Uterus (tissue), 4 donors: ENCODE data around the gene NPTX1. TPM values are rescaled to one million over a fixed set of nuclear protein-coding genes. Genes with fewer than 3 reads are reported as not detected.

ENCODE experiments used
- DNase-seq, 2 donors: peaks; one replicate each; pipeline ENCODE4 v3.0.0-alpha.2; 2019 to 2020
- H3K27ac ChIP-seq, 2 donors: fragments of 200-600 bp; sonication (generic); 1 replicate in 1 of 2; 2 replicates in 1 of 2; pipeline ENCODE4 v1.5.1; 2016 to 2018
- H3K27me3 ChIP-seq, 2 donors: fragments of 200-600 bp; sonication (generic); one replicate each; pipeline ENCODE4 v1.5.1; 2018 to 2019; ENCODE audit warnings: control low read depth in 1 of 2
- H3K36me3 ChIP-seq, 2 donors: fragments of 200-600 bp; sonication (generic); one replicate each; pipeline ENCODE4 v1.5.1; 2019; ENCODE audit warnings: control low read depth in 1 of 2
- H3K4me1 ChIP-seq, 2 donors: fragments of 200-600 bp; sonication (generic); one replicate each; pipeline ENCODE4 v1.5.1; 2018 to 2019; ENCODE audit warnings: control low read depth in 1 of 2
- H3K4me3 ChIP-seq, 2 donors: fragments of 200-600 bp; sonication (generic); 1 replicate in 1 of 2; 2 replicates in 1 of 2; pipeline ENCODE4 v1.5.1; 2018 to 2019; ENCODE audit warnings: mild to moderate bottlenecking in 1 of 2
- H3K9me3 ChIP-seq, 2 donors: fragments of 200-600 bp; sonication (generic); one replicate each; pipeline ENCODE4 v1.5.1; 2019; ENCODE audit warnings: control low read depth in 1 of 2
- CTCF ChIP-seq, 4 experiments: fragments of 200-600 bp in 2 of 4; fragments of 450-650 bp in 2 of 4; sonication (generic) in 2 of 4; IDR thresholded peaks; one replicate each; pipeline ENCODE4 v1.5.1; 2016 to 2019; ENCODE audit warnings: antibody characterized with exemption in 4 of 4, mild to moderate bottlenecking in 2 of 4, moderate library complexity in 1 of 4
- POLR2A ChIP-seq, 2 donors: fragments of 450-650 bp; IDR thresholded peaks; one replicate each; pipeline ENCODE4 v1.6.1; 2016; ENCODE audit warnings: antibody characterized with exemption in 2 of 2, mild to moderate bottlenecking in 1 of 2, moderate library complexity in 1 of 2
- intact Hi-C: fragments of 100-400 bp; cut with DNase I; formaldehyde crosslinking; loops from one replicate; pipeline ENCODE4 v1.15.1; 2023; ENCODE audit warnings: low total_unique reads
- total RNA-seq, 4 donors: library from RNA; depleted of rRNA in 3 of 4; stranded (reverse); fragments of >200 nt in 3 of 4; gene quantifications; one replicate each; pipeline versions ENCODE4 v1.1.0 to v1.2.4, GENCODE V29; 2014 to 2023
- donor health status: DM: yes; HTN: yes; CAD: no.

The NPTX1 gene
- total RNA-seq, 4 donors from 2014 or later: 1.6 to 2.1 TPM; not detected in 2

- no peak overlapping the region for H3K4me3 ChIP-seq
- DNase-seq: no peak
- no peak overlapping the region for H3K27ac ChIP-seq
- intact Hi-C loops: no loop called here
- H3K4me1 ChIP-seq: no peaks in the 10 kb centered on the region
- no peak for TF ChIP-seq CTCF (IDR thresholded peaks at IDR 0.05)
- no peak for TF ChIP-seq POLR2A (IDR thresholded peaks at IDR 0.05)
- H3K36me3 ChIP-seq: no peaks in the 10 kb centered on the region
- H3K27me3 ChIP-seq: no peaks in the 10 kb centered on the region
- no peaks in the 10 kb centered on the region for H3K9me3 ChIP-seq
Measured at GRCh38 chr17:80442764-80443163, 33.6 kb downstream of the NPTX1 start.

GRCh38 chr17:80442323-80442659 is 34.1 kb downstream of the NPTX1 start:
- H3K27ac ChIP-seq: no peak overlapping the region
- no peaks in the 10 kb centered on the region for H3K27me3 ChIP-seq
- no peak overlapping the region for H3K4me3 ChIP-seq
- H3K36me3 ChIP-seq: no peaks in the 10 kb centered on the region
- no peaks in the 10 kb centered on the region for H3K9me3 ChIP-seq
- H3K4me1 ChIP-seq: no peaks in the 10 kb centered on the region
- no peak for DNase-seq
- intact Hi-C loops: no loop called here
- TF ChIP-seq CTCF (IDR thresholded peaks at IDR 0.05) (no peak), POLR2A (IDR thresholded peaks at IDR 0.05) (no peak)

- intact Hi-C loops: no loop called here
- no peaks in the 10 kb centered on the region for H3K27me3 ChIP-seq
- H3K9me3 ChIP-seq: no peaks in the 10 kb centered on the region
- no peaks in the 10 kb centered on the region for H3K36me3 ChIP-seq
- H3K27ac ChIP-seq: no peak overlapping the region
- no peak for DNase-seq
- TF ChIP-seq CTCF (IDR thresholded peaks at IDR 0.05): no peak
- TF ChIP-seq POLR2A (IDR thresholded peaks at IDR 0.05): no peak
- no peaks in the 10 kb centered on the region for H3K4me1 ChIP-seq
- H3K4me3 ChIP-seq: no peak overlapping the region
Measured at GRCh38 chr17:80441598-80442322, 34.6 kb downstream of the NPTX1 start.

GRCh38 chr17:80441133-80441578 is 35.3 kb downstream of the NPTX1 start:
- Histone ChIP-seq H3K4me1 (no peaks in the 10 kb centered on the region), H3K4me3 (no peak overlapping the region), H3K9me3 (no peaks in the 10 kb centered on the region), H3K27me3 (no peaks in the 10 kb centered on the region), H3K36me3 (no peaks in the 10 kb centered on the region), H3K27ac (no peak overlapping the region)
- intact Hi-C loops: no loop called here
- no peak for TF ChIP-seq POLR2A (IDR thresholded peaks at IDR 0.05)
- no peak for DNase-seq

GRCh38 chr17:80439499-80439898 is 36.9 kb downstream of the NPTX1 start:
- Histone ChIP-seq H3K9me3 (no peaks in the 10 kb centered on the region), H3K4me1 (no peaks in the 10 kb centered on the region), H3K27me3 (no peaks in the 10 kb centered on the region), H3K36me3 (no peaks in the 10 kb centered on the region), H3K27ac (no peak overlapping the region), H3K4me3 (no peak overlapping the region)
- intact Hi-C loops: no loop called here
- no peak for TF ChIP-seq POLR2A (IDR thresholded peaks at IDR 0.05)
- TF ChIP-seq CTCF (IDR thresholded peaks at IDR 0.05): no peak
- DNase-seq: no peak

- no peak for TF ChIP-seq CTCF (IDR thresholded peaks at IDR 0.05)
- no peak for TF ChIP-seq POLR2A (IDR thresholded peaks at IDR 0.05)
- no peaks in the 10 kb centered on the region for H3K36me3 ChIP-seq
- intact Hi-C loops: no loop called here
- no peaks in the 10 kb centered on the region for H3K27me3 ChIP-seq
- no peak overlapping the region for H3K27ac ChIP-seq
- H3K4me1 ChIP-seq: no peaks in the 10 kb centered on the region
- H3K4me3 ChIP-seq: no peak overlapping the region
- no peak for DNase-seq
- no peaks in the 10 kb centered on the region for H3K9me3 ChIP-seq
Measured at GRCh38 chr17:80438806-80439205, 37.6 kb downstream of the NPTX1 start.
